GM10266 (cell line): ENCODE results near the gene DCLK1.

Experiments used
- DNase-seq: peaks from one replicate; pipeline ENCODE4 v3.0.0; 2012; ENCODE audit errors: extremely low spot score
- TF ChIP-seq, protein P1 (sequence below): IDR thresholded peaks from 2 replicates; pipeline ENCODE4 v1.5.1; 2012; ENCODE audit warnings: mild to moderate bottlenecking, low read depth; ENCODE audit not compliant: control insufficient read depth, insufficient read depth; ENCODE audit errors: missing control alignments

DCLK1 gene

DNA sequence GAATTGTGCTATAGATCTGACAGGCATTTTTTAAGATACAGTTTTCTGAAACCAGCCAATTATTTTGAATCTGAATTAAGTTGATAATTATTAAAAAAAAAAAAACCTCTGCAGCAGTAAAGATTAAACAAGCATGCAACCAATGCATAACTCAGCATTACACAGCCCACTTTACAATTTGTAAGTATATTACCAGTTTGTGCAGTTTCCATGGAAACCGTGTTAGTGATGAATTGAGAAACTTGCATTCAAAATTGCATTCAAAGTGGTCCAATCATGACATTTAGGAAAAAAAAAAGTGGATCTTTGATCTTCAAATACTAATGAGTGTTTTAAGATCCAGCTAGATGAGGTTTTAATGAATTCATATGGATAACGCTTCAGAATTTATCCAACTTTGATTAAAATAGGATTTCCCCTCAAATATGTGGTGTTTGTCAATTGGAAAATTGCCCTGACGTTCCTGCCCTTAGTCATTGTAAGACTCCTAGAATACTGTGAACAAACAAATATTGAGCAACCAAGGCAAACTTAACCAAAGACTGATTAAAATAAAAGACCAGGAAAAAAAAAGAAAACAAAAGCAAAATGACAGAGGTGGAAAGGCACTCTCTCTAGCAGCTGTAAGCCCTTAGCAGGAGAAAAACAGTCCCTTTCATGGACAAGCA is 339.9 kb downstream of the DCLK1 start:
- TF ChIP-seq, protein P1, sequence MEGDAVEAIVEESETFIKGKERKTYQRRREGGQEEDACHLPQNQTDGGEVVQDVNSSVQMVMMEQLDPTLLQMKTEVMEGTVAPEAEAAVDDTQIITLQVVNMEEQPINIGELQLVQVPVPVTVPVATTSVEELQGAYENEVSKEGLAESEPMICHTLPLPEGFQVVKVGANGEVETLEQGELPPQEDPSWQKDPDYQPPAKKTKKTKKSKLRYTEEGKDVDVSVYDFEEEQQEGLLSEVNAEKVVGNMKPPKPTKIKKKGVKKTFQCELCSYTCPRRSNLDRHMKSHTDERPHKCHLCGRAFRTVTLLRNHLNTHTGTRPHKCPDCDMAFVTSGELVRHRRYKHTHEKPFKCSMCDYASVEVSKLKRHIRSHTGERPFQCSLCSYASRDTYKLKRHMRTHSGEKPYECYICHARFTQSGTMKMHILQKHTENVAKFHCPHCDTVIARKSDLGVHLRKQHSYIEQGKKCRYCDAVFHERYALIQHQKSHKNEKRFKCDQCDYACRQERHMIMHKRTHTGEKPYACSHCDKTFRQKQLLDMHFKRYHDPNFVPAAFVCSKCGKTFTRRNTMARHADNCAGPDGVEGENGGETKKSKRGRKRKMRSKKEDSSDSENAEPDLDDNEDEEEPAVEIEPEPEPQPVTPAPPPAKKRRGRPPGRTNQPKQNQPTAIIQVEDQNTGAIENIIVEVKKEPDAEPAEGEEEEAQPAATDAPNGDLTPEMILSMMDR = no peak
- no peak for DNase-seq

- TF ChIP-seq, protein P1 = peak; percentile 54
- peak; percentile 25 for DNase-seq
Measured at GRCh38 chr13:35789335-35790165, 341.6 kb downstream of the DCLK1 start.

GRCh38 chr13:35787937-35788336 is 343.2 kb downstream of the DCLK1 start:
- TF ChIP-seq, protein P1 = no peak
- no peak for DNase-seq

- no peak for DNase-seq
- TF ChIP-seq, protein P1 = no peak
Measured at GRCh38 chr13:35785576-35786303, 345.4 kb downstream of the DCLK1 start.

- TF ChIP-seq, protein P1 = no peak
Measured at GRCh38 chr13:35784286-35784951, 346.8 kb downstream of the DCLK1 start.

DNA sequence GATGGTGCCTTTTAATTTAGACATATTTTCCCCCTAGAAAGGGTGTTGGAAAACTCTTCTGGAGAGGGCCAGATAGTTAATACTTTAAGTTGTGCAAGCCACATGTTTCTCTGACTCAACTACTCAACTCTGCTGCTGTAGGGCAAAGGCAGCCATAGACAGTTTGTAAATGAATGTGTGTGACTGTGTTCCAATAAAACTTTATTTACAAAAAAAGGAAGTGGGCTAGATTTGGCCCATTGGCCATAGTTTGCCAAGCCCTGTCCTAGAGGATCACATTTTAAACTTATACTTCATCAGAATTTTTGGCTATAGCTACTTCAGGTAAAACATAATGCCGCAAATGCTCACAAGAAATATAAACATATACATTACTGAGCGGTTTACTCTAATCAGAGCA is 348.4 kb downstream of the DCLK1 start:
- DNase-seq = no peak
- TF ChIP-seq, protein P1 = no peak

More at GRCh38 chr13:35784286-35784951, 346.8 kb downstream of the DCLK1 start:
- no peak for DNase-seq
